Inflammatory macrophage treated with lipopolysaccharide for 4 hours (primary cell): ENCODE measurements around the gene SCAF8.
"Not testable (repeated sequence)": the region's sequence is repeated elsewhere in the genome, so short reads cannot be mapped to it uniquely, and the experiment has no call there.

Source experiments
- DNase-seq: peaks from one replicate; pipeline ENCODE4 v3.0.0-alpha.2; 2020

Gene SCAF8

GRCh38 chr6:154733626-154734382, 588 bp downstream of the SCAF8 start:
- DNase-seq = peak; percentile 97

GRCh38 chr6:154736618-154737259, 3.5 kb downstream of the SCAF8 start:
- peak; percentile 66 for DNase-seq

GRCh38 chr6:154737424-154737823, 4.2 kb downstream of the SCAF8 start:
- no peak for DNase-seq

GRCh38 chr6:154738551-154738961, 5.3 kb downstream of the SCAF8 start:
- DNase-seq = peak; percentile 83

GRCh38 chr6:154740658-154741057, 7.4 kb downstream of the SCAF8 start:
- no peak for DNase-seq

- no peak for DNase-seq
Observed at GRCh38 chr6:154742891-154743290, 9.7 kb downstream of the SCAF8 start.

GRCh38 chr6:154744029-154744745, 11.0 kb downstream of the SCAF8 start:
- not testable (repeated sequence) for DNase-seq

GRCh38 chr6:154745243-154745642, 12.0 kb downstream of the SCAF8 start:
- DNase-seq = no peak

- DNase-seq = no peak
Observed at GRCh38 chr6:154749341-154749740, 16.1 kb downstream of the SCAF8 start.

GRCh38 chr6:154751011-154751800, 18.0 kb downstream of the SCAF8 start:
- no peak for DNase-seq

GRCh38 chr6:154752022-154752421, 18.8 kb downstream of the SCAF8 start:
- no peak for DNase-seq

- DNase-seq = peak; percentile 63
Observed at GRCh38 chr6:154754152-154754551, 20.9 kb downstream of the SCAF8 start.

GRCh38 chr6:154757352-154758050, 24.3 kb downstream of the SCAF8 start:
- DNase-seq = no peak

GRCh38 chr6:154758125-154758524, 24.9 kb downstream of the SCAF8 start:
- no peak for DNase-seq

- DNase-seq = no peak
Observed at GRCh38 chr6:154763650-154764049, 30.4 kb downstream of the SCAF8 start.

GRCh38 chr6:154765273-154765672, 32.1 kb downstream of the SCAF8 start:
- DNase-seq = no peak

- no peak for DNase-seq
Observed at GRCh38 chr6:154766288-154766687, 33.1 kb downstream of the SCAF8 start.

- no peak for DNase-seq
Observed at GRCh38 chr6:154767003-154767723, 33.9 kb downstream of the SCAF8 start.

GRCh38 chr6:154768280-154768679, 35.1 kb downstream of the SCAF8 start:
- no peak for DNase-seq

- no peak for DNase-seq
Observed at GRCh38 chr6:154773610-154774089, 40.4 kb downstream of the SCAF8 start.

- DNase-seq = not testable (repeated sequence)
Observed at GRCh38 chr6:154779157-154779556, 45.9 kb downstream of the SCAF8 start.
